Heart right ventricle (tissue), 16 donors: ENCODE results near the gene HOTAIR. TPM values are rescaled to one million over a fixed set of nuclear protein-coding genes. Genes with fewer than 3 reads are reported as not detected.

Experiments
- ATAC-seq, 8 donors: fragments of 200-7000 bp; cut with Tn5 transposase; one replicate each; pipeline ENCODE4 v1.9.1; 2020; ENCODE audit warnings: mild to moderate bottlenecking in 8 of 8, moderate library complexity in 8 of 8, moderate number of reproducible peaks in 1 of 8
- DNase-seq, 2 donors: peaks; one replicate each; pipeline ENCODE4 v3.0.0-alpha.2; 2020
- H3K27ac ChIP-seq, 10 donors: fragments of 200-600 bp; sonication (generic) in 2 of 10; one replicate each; pipeline versions ENCODE4 v1.5.0 to v1.8.0; 2020 to 2022; ENCODE audit warnings: mild to moderate bottlenecking in 3 of 10
- H3K27me3 ChIP-seq, 7 donors: fragments of 200-600 bp; one replicate each; pipeline ENCODE4 v1.8.0; 2021 to 2022; ENCODE audit warnings: mild to moderate bottlenecking in 2 of 7
- H3K36me3 ChIP-seq, 9 donors: fragments of 200-600 bp; sonication (generic) in 1 of 9; one replicate each; pipeline versions ENCODE4 v1.5.0 to v1.8.0; 2020 to 2022; ENCODE audit warnings: mild to moderate bottlenecking in 2 of 9
- H3K4me1 ChIP-seq, 9 donors: fragments of 200-600 bp; sonication (generic) in 1 of 9; one replicate each; pipeline versions ENCODE4 v1.5.0 to v1.8.0; 2020 to 2022; ENCODE audit warnings: mild to moderate bottlenecking in 4 of 9
- H3K4me3 ChIP-seq, 10 donors: fragments of 200-600 bp; sonication (generic) in 2 of 10; one replicate each; pipeline versions ENCODE4 v1.5.0 to v1.8.0; 2020 to 2022; ENCODE audit warnings: mild to moderate bottlenecking in 7 of 10, moderate library complexity in 2 of 10
- H3K9me3 ChIP-seq, 11 donors: fragments of 200-600 bp in 10 of 11; sonication (generic) in 2 of 11; one replicate each; pipeline versions ENCODE4 v1.5.0 to v1.8.0; 2013 to 2022; ENCODE audit warnings: mild to moderate bottlenecking in 2 of 11, control low read depth in 1 of 11, moderate library complexity in 1 of 11
- WGBS, 2 donors: extraction: QIAGEN DNeasy Blood & Tissue Kit; methylation state at CpG; one replicate each; pipeline ENCODE4 v1.1.7; 2013; ENCODE audit warnings: inconsistent platforms in 1 of 2; 5-methylcytosine and 5-hydroxymethylcytosine counted together
- intact Hi-C, 10 donors: fragments of 100-400 bp; cut with DNase I; formaldehyde crosslinking; loops; one replicate each; pipeline versions ENCODE4 v1.11.1 to v1.14.2; 2022
- polyA plus RNA-seq, 2 donors: library from polyadenylated mRNA; stranded (reverse); fragments of 200-250 nt; gene quantifications; one replicate each; pipeline ENCODE4 v1.2.3, GENCODE V29; 2013
- total RNA-seq, 10 donors: library from RNA; stranded (reverse); fragmentation: NEBNext Ultra II Directional in 3 of 10; extraction: Animal tissue kit (Norgen Biotek cat#: 25700) in 3 of 10; gene quantifications; one replicate each; pipeline versions ENCODE4 v1.2.1 to v1.2.4, GENCODE V29; 2021 to 2023
- TF ChIP-seq, protein P1 (sequence below), 9 donors: fragments of 200-600 bp; sonication (generic) in 2 of 9; IDR thresholded peaks; one replicate each; pipeline versions ENCODE4 v1.5.0 to v1.8.0; 2021 to 2022; ENCODE audit warnings: antibody characterized with exemption in 9 of 9, mild to moderate bottlenecking in 5 of 9, moderate library complexity in 1 of 9
- donor health status: Arrhythmogenic right ventricular cardiomyopathy.
- donor health status: ischemic (EF 13 %, LVEDD 7.1; RV severe dilation, severe dysfunction).
- donor health status: healthy with polysubstance abuse.
- donor health status: DM: no; HTN: yes; CAD: no.
- donor health status: DM: no; HTN: no; CAD: no.
- donor health status: ischemic (EF 25% LVEDD 6.9; RV normal size, moderate dysfunction).
- donor health status: ischemic (EF 25% LVEDD 5.7; RV mildly dilated, moderate dysfunction).
- donor health status: healthy.
- donor health status: DM: yes; HTN: yes; CAD: no.
- donor health status: Ischemic cardiomyopathy.
- donor health status: ischemic (EF 35%, LVEDD 5.7; RV mildly dilated, moderate dysfunction).
- donor health status: nonischemic (EF 11% LVEDD 7.7; RV severe dilation, severe dysfunction).
- donor health status: DM: yes; HTN: yes; CAD: no.
- donor health status: PGD.
- donor health status: ischemic (EF 29% LVEDD 5.4; RV normal size, mild dysfunction).
- donor health status: nonischemic (EF 23%, LVEDD 6.1; RV moderate dilation, normal function).

HOTAIR gene
- total and polyA plus RNA-seq, 12 donors = not detected

- no peak overlapping the region for H3K27ac ChIP-seq
- 3 to 7% methylated on average over 36 of the region's 36 CpGs for WGBS, 2 donors
- peaks cover 41 to 100% (median 98%) of the 10 kb centered on the region in 7 donors for H3K27me3 ChIP-seq
These were observed 39.7 kb upstream of the HOTAIR start for GRCh38 chr12:54014377-54015017.

DNA sequence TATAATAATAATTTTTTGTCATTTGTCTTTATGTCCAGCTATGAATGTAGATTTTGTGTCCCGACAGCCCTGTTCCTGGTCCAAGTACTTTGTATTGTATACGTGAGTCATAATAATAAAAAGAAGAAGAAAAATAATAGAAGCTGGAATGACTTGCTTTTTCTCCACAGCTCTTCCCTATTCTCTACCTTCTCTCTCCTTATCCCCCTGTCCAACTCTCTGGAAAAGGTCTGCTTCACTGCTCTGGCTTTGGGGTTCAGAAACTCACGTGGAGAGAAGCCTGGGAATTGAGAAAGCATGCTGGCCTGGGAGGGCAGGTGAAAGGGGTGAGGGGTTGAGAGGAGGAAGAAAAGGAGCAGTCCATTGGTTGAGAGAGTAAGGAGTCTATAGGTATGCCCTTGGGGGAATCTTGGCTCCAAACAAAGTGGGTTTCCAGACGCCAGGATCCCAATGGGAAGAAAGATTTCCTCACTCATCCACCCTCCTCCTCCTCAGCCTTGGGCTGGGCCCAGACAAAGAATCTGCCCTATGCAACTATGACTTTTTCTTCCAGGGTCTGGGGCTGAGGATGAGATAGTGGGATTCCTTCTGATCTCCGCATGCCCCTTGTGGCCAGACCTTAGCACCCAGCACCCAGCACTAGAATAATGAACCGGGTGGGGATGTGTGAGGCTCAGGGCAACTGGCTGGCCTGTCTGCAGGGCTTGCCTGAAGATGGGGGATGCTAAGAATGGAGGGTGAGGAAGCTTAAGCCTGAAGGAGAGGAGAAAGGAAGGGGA is 38.1 kb upstream of the HOTAIR start:
- Histone ChIP-seq H3K27me3 (peaks cover 46 to 98% (median 96%) of the 10 kb centered on the region in 7 donors), H3K27ac (no peak overlapping the region), H3K9me3 (no peaks in the 10 kb centered on the region), H3K36me3 (no peaks in the 10 kb centered on the region), H3K4me3 (no peak overlapping the region), H3K4me1 (peaks cover 7 to 27% (median 20%) of the 10 kb centered on the region in 9 donors)
- DNase-seq (no peak), ATAC-seq (no peak)
- intact Hi-C loops = loop anchor here in 1 of 10 donors (10.0 kb wide), 1 partner anchor 342 kb away; no protein-coding TSS in a partner anchor
- TF ChIP-seq, protein P1, sequence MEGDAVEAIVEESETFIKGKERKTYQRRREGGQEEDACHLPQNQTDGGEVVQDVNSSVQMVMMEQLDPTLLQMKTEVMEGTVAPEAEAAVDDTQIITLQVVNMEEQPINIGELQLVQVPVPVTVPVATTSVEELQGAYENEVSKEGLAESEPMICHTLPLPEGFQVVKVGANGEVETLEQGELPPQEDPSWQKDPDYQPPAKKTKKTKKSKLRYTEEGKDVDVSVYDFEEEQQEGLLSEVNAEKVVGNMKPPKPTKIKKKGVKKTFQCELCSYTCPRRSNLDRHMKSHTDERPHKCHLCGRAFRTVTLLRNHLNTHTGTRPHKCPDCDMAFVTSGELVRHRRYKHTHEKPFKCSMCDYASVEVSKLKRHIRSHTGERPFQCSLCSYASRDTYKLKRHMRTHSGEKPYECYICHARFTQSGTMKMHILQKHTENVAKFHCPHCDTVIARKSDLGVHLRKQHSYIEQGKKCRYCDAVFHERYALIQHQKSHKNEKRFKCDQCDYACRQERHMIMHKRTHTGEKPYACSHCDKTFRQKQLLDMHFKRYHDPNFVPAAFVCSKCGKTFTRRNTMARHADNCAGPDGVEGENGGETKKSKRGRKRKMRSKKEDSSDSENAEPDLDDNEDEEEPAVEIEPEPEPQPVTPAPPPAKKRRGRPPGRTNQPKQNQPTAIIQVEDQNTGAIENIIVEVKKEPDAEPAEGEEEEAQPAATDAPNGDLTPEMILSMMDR (IDR thresholded peaks at IDR 0.05) = no peak
- 12 to 23% methylated on average over 6 of the region's 6 CpGs for WGBS, 2 donors

More at GRCh38 chr12:54014377-54015017, 39.7 kb upstream of the HOTAIR start:
- peaks cover 5 to 35% (median 24%) of the 10 kb centered on the region in 9 donors for H3K4me1 ChIP-seq
- no peaks in the 10 kb centered on the region for H3K9me3 ChIP-seq
- intact Hi-C loops = loop anchor here in 1 of 10 donors (10.0 kb wide), 1 partner anchor 340 kb away; no protein-coding TSS in a partner anchor
- no peak for ATAC-seq
- DNase-seq = no peak
- TF ChIP-seq, protein P1 (IDR thresholded peaks at IDR 0.05) = no peak
- no peaks in the 10 kb centered on the region for H3K36me3 ChIP-seq
- peak overlapping the region in 1 of 10 donors; percentile 13 for H3K4me3 ChIP-seq

GRCh38 chr12:54011665-54012532 is 37.1 kb upstream of the HOTAIR start:
- H3K9me3 ChIP-seq = no peaks in the 10 kb centered on the region
- no peak for ATAC-seq
- no peaks in the 10 kb centered on the region for H3K36me3 ChIP-seq
- peaks cover 4 to 19% (median 13%) of the 10 kb centered on the region in 9 donors for H3K4me1 ChIP-seq
- no peak for DNase-seq
- 13 to 19% methylated on average over 14 of the region's 14 CpGs for WGBS, 2 donors
- peaks cover 46 to 98% (median 96%) of the 10 kb centered on the region in 7 donors for H3K27me3 ChIP-seq
- TF ChIP-seq, protein P1 (IDR thresholded peaks at IDR 0.05) = no peak
- intact Hi-C loops = loop anchor here in 1 of 10 donors (10.0 kb wide), 1 partner anchor 343 kb away; no protein-coding TSS in a partner anchor
- no peak overlapping the region for H3K4me3 ChIP-seq
- H3K27ac ChIP-seq = no peak overlapping the region
